NCI-H526 (cell line): ENCODE data around the gene OR51B6.
"Not testable (repeated sequence)": the region's sequence is repeated elsewhere in the genome, so short reads cannot be mapped to it uniquely, and the experiment has no call there.

Experiments
- DNase-seq, 2 experiments: peaks; one replicate each; lab custom pipeline; 2025; lab: John Stamatoyannopoulos, UW

The OR51B6 gene

GRCh38 chr11:5351208-5351607 is at the start of gene OR51B6:
TSS of gene OR51B6 (plus strand) at chr11:5351508. CDS start at chr11:5351508, 0 bp downstream.
- no peak for DNase-seq

- no peak for DNase-seq
Measured at GRCh38 chr11:5301846-5302245, 49.5 kb upstream of the OR51B6 start, which contains the start of gene OR51B4. TSS of gene OR51B4 (minus strand) at chr11:5301946. CDS start at chr11:5301946, 0 bp downstream.

- no peak for DNase-seq
Measured at GRCh38 chr11:5303626-5304025, 47.7 kb upstream of the OR51B6 start.

GRCh38 chr11:5304046-5304445 is 47.3 kb upstream of the OR51B6 start:
- DNase-seq: no peak

GRCh38 chr11:5307256-5308019 is 43.9 kb upstream of the OR51B6 start:
- DNase-seq: no peak

- DNase-seq: no peak
Measured at GRCh38 chr11:5310423-5310822, 40.9 kb upstream of the OR51B6 start.

- not testable (repeated sequence) for DNase-seq
Measured at GRCh38 chr11:5313326-5314023, 37.8 kb upstream of the OR51B6 start.

GRCh38 chr11:5317292-5317691 is 34.0 kb upstream of the OR51B6 start:
- DNase-seq: peak in 1 of 2 experiments; percentile 20

GRCh38 chr11:5324197-5324596 is 27.1 kb upstream of the OR51B6 start, which contains the start of gene OR51B2:
TSS of gene OR51B2 (minus strand) at chr11:5324297. CDS start at chr11:5324297, 0 bp downstream.
- DNase-seq: no peak

- DNase-seq: no peak
Measured at GRCh38 chr11:5335170-5335569, 16.1 kb upstream of the OR51B6 start.

- no peak for DNase-seq
Measured at GRCh38 chr11:5336331-5336730, 15.0 kb upstream of the OR51B6 start.

GRCh38 chr11:5337253-5337652 is 14.1 kb upstream of the OR51B6 start:
- DNase-seq: not testable (repeated sequence)

- no peak for DNase-seq
Measured at GRCh38 chr11:5339771-5340322, 11.5 kb upstream of the OR51B6 start.

GRCh38 chr11:5343474-5344335 is 7.6 kb upstream of the OR51B6 start, which contains the start of gene OR51B5:
TSS of gene OR51B5 (minus strand) at chr11:5343524. CDS start at chr11:5343524, 0 bp downstream.
- no peak for DNase-seq

GRCh38 chr11:5345831-5346230 is 5.5 kb upstream of the OR51B6 start:
- no peak for DNase-seq

- DNase-seq: no peak
Measured at GRCh38 chr11:5348551-5349194, 2.6 kb upstream of the OR51B6 start.

GRCh38 chr11:5349550-5349949 is 1.8 kb upstream of the OR51B6 start:
- DNase-seq: no peak

GRCh38 chr11:5356031-5356430 is 4.7 kb downstream of the OR51B6 start:
- DNase-seq: not testable (repeated sequence)

GRCh38 chr11:5362017-5362625 is 10.8 kb downstream of the OR51B6 start:
- DNase-seq: no peak

- no peak for DNase-seq
Measured at GRCh38 chr11:5363679-5364078, 12.4 kb downstream of the OR51B6 start.

GRCh38 chr11:5364214-5364613 is 12.9 kb downstream of the OR51B6 start:
- no peak for DNase-seq
